ENCODE data around the gene TFAP2B.

TFAP2B gene

DNA sequence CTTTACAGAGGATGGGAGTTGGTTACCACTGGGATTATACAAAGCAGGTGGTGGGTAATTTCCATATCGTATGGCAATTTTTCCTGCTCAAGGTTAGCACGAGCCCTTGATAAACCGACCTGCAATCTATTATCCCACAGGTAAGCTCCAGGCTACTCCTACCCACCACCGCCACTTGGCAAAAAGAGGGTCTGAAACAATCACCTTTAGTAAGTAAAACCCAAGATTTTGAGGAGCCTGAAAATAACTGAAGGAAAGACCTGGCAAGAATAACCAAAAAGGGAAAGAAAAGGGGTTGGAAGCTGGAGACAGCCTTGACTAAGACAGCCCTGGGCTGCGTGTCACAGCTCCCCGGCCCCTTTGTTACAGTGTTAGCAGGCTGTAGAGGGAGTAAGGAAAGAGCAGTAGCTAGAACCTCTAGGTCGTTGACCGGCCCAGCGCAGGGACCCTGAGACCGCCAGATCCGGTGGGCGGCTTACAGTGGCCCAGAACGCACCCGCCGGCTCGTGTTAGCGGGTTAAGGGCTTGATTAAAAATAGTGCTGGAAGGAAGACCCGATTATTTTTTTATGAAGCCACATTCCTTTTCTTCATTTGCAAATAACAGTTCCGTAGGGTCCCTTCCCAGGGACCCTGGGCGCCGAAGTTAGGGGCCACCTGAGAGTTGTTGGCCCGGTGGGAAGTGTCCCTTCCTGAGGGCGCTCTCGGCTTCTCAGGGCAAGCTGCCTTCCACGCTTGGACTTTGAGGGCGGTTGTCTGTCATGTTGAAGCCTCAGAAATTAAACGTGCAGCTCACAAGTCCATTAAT lies 30.5 kb downstream of the TFAP2B start:
- WGBS (ENCODE audit: extremely low coverage, insufficient coverage, insufficient read length) = no CpG with 5 or more reads among the region's 27 CpGs
- Histone ChIP-seq H4K8ac (ENCODE audit: low read depth, low read length) (no peak overlapping the region), H3K4me3 (ENCODE audit: low read depth, low read length) (no peak overlapping the region)

DNA sequence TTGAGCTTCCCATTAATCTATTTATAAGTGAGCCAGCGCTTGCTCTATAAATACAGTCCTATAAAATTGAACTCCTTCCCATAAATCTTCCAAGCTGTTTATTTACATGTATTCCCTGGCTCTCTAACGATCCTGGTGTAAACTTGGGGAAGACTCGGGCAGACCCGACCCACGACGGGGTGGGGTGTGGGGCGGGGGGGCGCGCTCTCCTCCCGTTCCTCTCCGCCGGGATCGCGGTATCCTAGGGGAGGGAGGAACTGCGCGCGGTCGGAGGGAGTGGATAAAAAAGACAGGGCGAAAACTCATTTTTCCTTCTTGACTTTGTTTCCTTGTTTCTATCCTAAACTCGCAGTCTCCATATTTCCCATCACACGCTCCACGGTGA lies 31.1 kb downstream of the TFAP2B start:
- H3K27me3 ChIP-seq (ENCODE audit: insufficient read depth, low read length) = peaks cover 13% of the 10 kb centered on the region
- H2BK12ac ChIP-seq (ENCODE audit: low read length) = no peak overlapping the region
- H3K14ac ChIP-seq (ENCODE audit: low read length) = no peak overlapping the region
- peaks cover 15 to 25% of the 10 kb centered on the region in 2 experiments for H3K4me1 ChIP-seq (ENCODE audit: control insufficient read depth in 1 of 2, insufficient read depth in 2 of 2, low read length in 2 of 2)
- H3K4me3 ChIP-seq (ENCODE audit: low read depth, low read length) = no peak overlapping the region
- no peak overlapping the region for H3K27ac ChIP-seq (ENCODE audit: low read depth, low read length)
- no peaks in the 10 kb centered on the region for H3K36me3 ChIP-seq (ENCODE audit: control insufficient read depth in 1 of 2, insufficient read depth in 2 of 2, low read length in 2 of 2)
- H4K8ac ChIP-seq (ENCODE audit: low read depth, low read length) = peak overlapping the region; percentile 10
- H3K9ac ChIP-seq (ENCODE audit: low read length) = peak overlapping the region; percentile 1
- peaks cover 11% of the 10 kb centered on the region for H3K79me1 ChIP-seq (ENCODE audit: low read length)
- no peak overlapping the region for H2BK120ac ChIP-seq (ENCODE audit: insufficient read depth, low read length, poor library complexity)
- peak overlapping the region; percentile 89 for H3K4me2 ChIP-seq (ENCODE audit: low read length)
- H2AFZ ChIP-seq (ENCODE audit: insufficient read depth, low read length, poor library complexity) = peak overlapping the region; percentile 48
- H3K4ac ChIP-seq (ENCODE audit: low read depth, low read length) = no peak overlapping the region
- H3K23ac ChIP-seq (ENCODE audit: low read length) = no peak overlapping the region
- H4K91ac ChIP-seq (ENCODE audit: low read depth, low read length) = no peak overlapping the region
- DNase-seq = no peak
- H2BK5ac ChIP-seq (ENCODE audit: low read depth, low read length, poor library complexity) = no peak overlapping the region
- no peaks in the 10 kb centered on the region for H3K79me2 ChIP-seq (ENCODE audit: control insufficient read depth, insufficient read depth, low read length, poor library complexity)
- H2AK5ac ChIP-seq (ENCODE audit: low read length) = no peak overlapping the region
- WGBS (ENCODE audit: extremely low coverage, insufficient coverage, insufficient read length) = no CpG with 5 or more reads among the region's 22 CpGs
- no peaks in the 10 kb centered on the region for H3K9me3 ChIP-seq (ENCODE audit: insufficient read depth, low read depth, low read length)
- H3K18ac ChIP-seq (ENCODE audit: low read length) = no peak overlapping the region
- no peak overlapping the region for H4K12ac ChIP-seq (ENCODE audit: low read depth, low read length)

More for the DNA sequence above, 30.5 kb downstream of the TFAP2B start:
- Histone ChIP-seq H2AFZ (ENCODE audit: insufficient read depth, low read length, poor library complexity) (peak overlapping the region; percentile 48), H3K23ac (ENCODE audit: low read length) (no peak overlapping the region), H3K27me3 (ENCODE audit: insufficient read depth, low read length) (peaks cover 13% of the 10 kb centered on the region), H3K18ac (ENCODE audit: low read length) (no peak overlapping the region), H3K36me3 (ENCODE audit: control insufficient read depth in 1 of 2, insufficient read depth in 2 of 2, low read length in 2 of 2) (no peaks in the 10 kb centered on the region), H4K91ac (ENCODE audit: low read depth, low read length) (no peak overlapping the region), H2BK12ac (ENCODE audit: low read length) (no peak overlapping the region), H4K12ac (ENCODE audit: low read depth, low read length) (no peak overlapping the region), H2AK5ac (ENCODE audit: low read length) (no peak overlapping the region), H2BK120ac (ENCODE audit: insufficient read depth, low read length, poor library complexity) (no peak overlapping the region), H3K4me1 (ENCODE audit: control insufficient read depth in 1 of 2, insufficient read depth in 2 of 2, low read length in 2 of 2) (peaks cover 15 to 25% of the 10 kb centered on the region in 2 experiments), H3K9me3 (ENCODE audit: insufficient read depth, low read depth, low read length) (no peaks in the 10 kb centered on the region), H2BK5ac (ENCODE audit: low read depth, low read length, poor library complexity) (no peak overlapping the region), H3K4me2 (ENCODE audit: low read length) (peak overlapping the region; percentile 89), H3K14ac (ENCODE audit: low read length) (no peak overlapping the region), H3K9ac (ENCODE audit: low read length) (no peak overlapping the region), H3K79me2 (ENCODE audit: control insufficient read depth, insufficient read depth, low read length, poor library complexity) (no peaks in the 10 kb centered on the region), H3K79me1 (ENCODE audit: low read length) (peaks cover 11% of the 10 kb centered on the region), H3K27ac (ENCODE audit: low read depth, low read length) (no peak overlapping the region), H3K4ac (ENCODE audit: low read depth, low read length) (no peak overlapping the region)
- DNase-seq = no peak

DNA sequence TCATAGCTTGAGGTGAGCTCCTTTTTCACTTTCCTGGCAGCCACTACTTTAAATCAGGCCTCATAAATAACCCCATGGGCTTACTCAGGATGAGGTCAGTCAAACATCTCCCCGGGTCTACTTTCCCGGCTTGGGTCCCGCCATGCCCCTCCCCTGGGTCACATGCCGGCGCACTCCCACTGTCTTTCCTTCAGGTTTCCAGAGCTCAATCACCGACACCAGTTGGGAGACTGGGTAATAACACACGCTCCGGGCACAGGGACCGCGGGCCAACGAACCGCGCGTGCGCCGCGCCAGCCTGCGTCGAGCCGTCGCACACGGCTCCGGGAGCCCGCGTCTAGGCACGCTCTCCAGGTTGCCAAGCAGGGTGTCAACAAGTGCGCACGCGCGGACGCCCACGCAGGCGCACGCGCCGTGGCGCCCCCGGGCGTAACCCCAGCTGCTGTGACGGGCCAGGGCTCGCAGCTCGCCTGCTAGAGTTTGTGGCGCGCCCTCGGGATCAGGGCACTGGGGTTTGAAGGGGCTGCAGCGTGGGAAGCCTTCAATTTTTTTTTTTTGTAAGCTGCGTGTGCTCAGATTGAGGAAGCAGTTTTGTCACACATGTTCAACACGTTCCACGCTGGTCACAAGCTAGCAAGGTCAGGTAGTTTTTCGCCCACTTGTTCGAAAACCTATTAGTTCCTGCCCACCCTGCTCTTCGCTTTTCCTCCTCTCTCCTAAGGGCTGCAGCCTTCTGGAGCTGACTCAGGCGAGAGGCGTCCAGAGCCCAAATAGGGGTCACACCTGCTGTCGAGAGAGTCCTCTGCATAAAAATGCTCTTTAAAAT lies 31.8 kb downstream of the TFAP2B start:
- H2AFZ ChIP-seq (ENCODE audit: insufficient read depth, low read length, poor library complexity) = peak overlapping the region; percentile 14
- peak overlapping the region; percentile 10 for H4K8ac ChIP-seq (ENCODE audit: low read depth, low read length)
- peak overlapping the region; percentile 65 for H3K14ac ChIP-seq (ENCODE audit: low read length)
- no peaks in the 10 kb centered on the region for H3K79me2 ChIP-seq (ENCODE audit: control insufficient read depth, insufficient read depth, low read length, poor library complexity)
- H3K27ac ChIP-seq (ENCODE audit: low read depth, low read length) = peak overlapping the region; percentile 5
- no peak overlapping the region for H2BK120ac ChIP-seq (ENCODE audit: insufficient read depth, low read length, poor library complexity)
- DNase-seq = peak; percentile 59 to 74
- no peak overlapping the region for H3K23ac ChIP-seq (ENCODE audit: low read length)
- peak overlapping the region; percentile 1 for H3K9ac ChIP-seq (ENCODE audit: low read length)
- no peaks in the 10 kb centered on the region for H3K36me3 ChIP-seq (ENCODE audit: control insufficient read depth in 1 of 2, insufficient read depth in 2 of 2, low read length in 2 of 2)
- H3K18ac ChIP-seq (ENCODE audit: low read length) = no peak overlapping the region
- H4K91ac ChIP-seq (ENCODE audit: low read depth, low read length) = peak overlapping the region; percentile 55
- no peaks in the 10 kb centered on the region for H3K9me3 ChIP-seq (ENCODE audit: insufficient read depth, low read depth, low read length)
- H2BK5ac ChIP-seq (ENCODE audit: low read depth, low read length, poor library complexity) = no peak overlapping the region
- H3K4me2 ChIP-seq (ENCODE audit: low read length) = peak overlapping the region; percentile 89
- no CpG with 5 or more reads among the region's 55 CpGs for WGBS (ENCODE audit: extremely low coverage, insufficient coverage, insufficient read length)
- H2AK5ac ChIP-seq (ENCODE audit: low read length) = no peak overlapping the region
- H3K4ac ChIP-seq (ENCODE audit: low read depth, low read length) = no peak overlapping the region
- H4K12ac ChIP-seq (ENCODE audit: low read depth, low read length) = no peak overlapping the region
- H3K4me1 ChIP-seq (ENCODE audit: control insufficient read depth in 1 of 2, insufficient read depth in 2 of 2, low read length in 2 of 2) = peaks cover 14 to 23% of the 10 kb centered on the region in 2 experiments
- peaks cover 13% of the 10 kb centered on the region for H3K27me3 ChIP-seq (ENCODE audit: insufficient read depth, low read length)
- peaks cover 11% of the 10 kb centered on the region for H3K79me1 ChIP-seq (ENCODE audit: low read length)
- peak overlapping the region; percentile 28 for H2BK12ac ChIP-seq (ENCODE audit: low read length)
- H3K4me3 ChIP-seq (ENCODE audit: low read depth, low read length) = peak overlapping the region; percentile 71

DNA sequence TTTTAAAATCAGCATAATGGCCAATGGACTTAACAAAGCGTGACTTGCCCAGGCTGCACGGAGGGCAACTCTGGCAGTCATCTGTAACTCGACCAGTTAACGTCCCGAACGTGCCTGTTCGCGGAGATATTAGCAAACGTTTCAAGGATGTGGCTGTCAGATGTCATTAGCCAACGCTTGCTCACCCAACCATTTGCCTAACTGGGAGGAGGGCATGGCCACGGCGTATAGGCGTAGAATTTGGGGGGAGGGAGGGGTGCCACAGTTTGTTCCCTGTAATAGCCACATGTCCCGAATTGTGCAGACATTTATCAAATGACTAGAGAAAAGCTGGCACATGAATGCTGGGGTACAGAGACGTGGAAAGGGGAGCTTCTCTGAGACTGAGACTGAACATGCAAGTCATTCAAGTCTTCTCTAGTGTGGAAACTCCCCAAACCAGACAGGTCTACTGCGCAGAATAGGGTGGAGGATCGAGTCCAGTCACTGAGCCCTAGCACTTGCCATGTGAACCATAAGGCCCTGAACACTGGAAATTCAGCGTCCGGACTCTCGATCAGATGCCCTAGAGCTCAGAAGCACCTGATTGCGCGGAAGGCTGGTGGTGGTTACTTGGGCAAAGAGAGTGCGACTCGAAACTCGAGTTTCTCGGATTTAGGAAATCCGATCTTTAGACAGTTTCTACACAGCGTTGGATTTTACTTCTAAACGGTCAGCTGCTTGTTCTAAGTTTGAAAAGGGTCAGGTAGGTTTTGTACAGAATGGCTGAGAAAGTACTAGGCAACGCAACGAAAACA lies 32.6 kb downstream of the TFAP2B start:
- Histone ChIP-seq H3K79me2 (ENCODE audit: control insufficient read depth, insufficient read depth, low read length, poor library complexity) (no peaks in the 10 kb centered on the region), H2AFZ (ENCODE audit: insufficient read depth, low read length, poor library complexity) (no peak overlapping the region), H4K91ac (ENCODE audit: low read depth, low read length) (no peak overlapping the region), H3K9ac (ENCODE audit: low read length) (no peak overlapping the region), H3K18ac (ENCODE audit: low read length) (no peak overlapping the region), H2BK120ac (ENCODE audit: insufficient read depth, low read length, poor library complexity) (no peak overlapping the region), H3K27ac (ENCODE audit: low read depth, low read length) (no peak overlapping the region), H4K12ac (ENCODE audit: low read depth, low read length) (no peak overlapping the region), H3K27me3 (ENCODE audit: insufficient read depth, low read length) (peaks cover 13% of the 10 kb centered on the region), H3K23ac (ENCODE audit: low read length) (no peak overlapping the region), H2BK12ac (ENCODE audit: low read length) (no peak overlapping the region), H3K14ac (ENCODE audit: low read length) (no peak overlapping the region), H3K79me1 (ENCODE audit: low read length) (peaks cover 9% of the 10 kb centered on the region), H3K9me3 (ENCODE audit: insufficient read depth, low read depth, low read length) (no peaks in the 10 kb centered on the region), H2AK5ac (ENCODE audit: low read length) (no peak overlapping the region), H4K8ac (ENCODE audit: low read depth, low read length) (no peak overlapping the region), H3K4me2 (ENCODE audit: low read length) (peak overlapping the region; percentile 89), H2BK5ac (ENCODE audit: low read depth, low read length, poor library complexity) (no peak overlapping the region), H3K4me3 (ENCODE audit: low read depth, low read length) (no peak overlapping the region), H3K4me1 (ENCODE audit: control insufficient read depth in 1 of 2, insufficient read depth in 2 of 2, low read length in 2 of 2) (peaks cover 7 to 16% of the 10 kb centered on the region in 2 experiments), H3K4ac (ENCODE audit: low read depth, low read length) (no peak overlapping the region), H3K36me3 (ENCODE audit: control insufficient read depth in 1 of 2, insufficient read depth in 2 of 2, low read length in 2 of 2) (no peaks in the 10 kb centered on the region)
- WGBS (ENCODE audit: extremely low coverage, insufficient coverage, insufficient read length) = no CpG with 5 or more reads among the region's 31 CpGs
- no peak for DNase-seq
